ENCODE measurements around the gene MYO7A.

The MYO7A gene

DNA sequence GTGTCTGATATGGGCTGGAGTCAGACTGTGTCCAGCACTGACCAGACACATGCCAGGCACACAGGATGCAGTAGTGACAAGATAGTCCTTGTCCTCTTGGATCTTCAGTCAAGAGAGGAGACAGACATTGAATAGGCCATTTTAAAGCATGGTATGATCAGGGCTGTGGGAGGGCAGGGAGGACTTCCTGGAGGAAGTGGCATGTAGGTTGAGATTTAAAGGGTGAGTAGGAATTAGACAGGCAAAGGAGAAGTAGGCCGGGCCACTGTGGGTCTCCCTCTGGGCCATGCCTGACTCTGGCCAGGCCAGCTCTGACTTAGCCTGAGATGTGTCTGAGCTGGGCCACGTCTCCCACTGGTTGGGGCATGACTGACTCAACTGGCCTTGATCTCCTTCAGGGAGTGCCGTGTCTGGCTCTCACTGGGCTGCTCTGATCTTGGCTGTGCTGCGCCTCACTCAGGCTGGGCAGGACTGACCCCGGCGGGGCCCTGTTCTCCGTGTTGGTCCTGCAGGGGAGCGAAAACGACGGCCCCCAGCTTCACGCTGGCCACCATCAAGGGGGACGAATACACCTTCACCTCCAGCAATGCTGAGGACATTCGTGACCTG, 71.2 kb downstream of the MYO7A start:
- DNase-seq (ENCODE audit: low read depth in 2 of 3, low spot score in 1 of 3): no peak

GRCh38 chr11:77200351-77201268, 72.6 kb downstream of the MYO7A start:
- no peak for DNase-seq (ENCODE audit: low read depth in 2 of 3, low spot score in 1 of 3)

DNA sequence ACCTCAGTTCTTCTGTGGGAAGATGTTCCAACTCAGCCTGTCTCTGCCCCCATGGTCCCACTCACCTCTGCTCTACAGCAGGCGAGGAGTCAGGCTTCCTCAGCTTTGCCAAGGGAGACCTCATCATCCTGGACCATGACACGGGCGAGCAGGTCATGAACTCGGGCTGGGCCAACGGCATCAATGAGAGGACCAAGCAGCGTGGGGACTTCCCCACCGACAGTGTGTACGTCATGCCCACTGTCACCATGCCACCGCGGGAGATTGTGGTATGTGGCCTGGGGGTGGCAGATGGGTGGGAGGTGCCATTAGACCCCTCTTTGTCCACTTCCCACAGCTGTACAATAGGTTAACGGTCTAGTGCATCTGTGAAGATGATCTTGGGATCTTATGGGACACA, 73.3 kb downstream of the MYO7A start:
- no peak for DNase-seq (ENCODE audit: low read depth in 2 of 3, low spot score in 1 of 3)

GRCh38 chr11:77201991-77202841, 74.2 kb downstream of the MYO7A start:
- DNase-seq (ENCODE audit: low read depth in 2 of 3, low spot score in 1 of 3): no peak

DNA sequence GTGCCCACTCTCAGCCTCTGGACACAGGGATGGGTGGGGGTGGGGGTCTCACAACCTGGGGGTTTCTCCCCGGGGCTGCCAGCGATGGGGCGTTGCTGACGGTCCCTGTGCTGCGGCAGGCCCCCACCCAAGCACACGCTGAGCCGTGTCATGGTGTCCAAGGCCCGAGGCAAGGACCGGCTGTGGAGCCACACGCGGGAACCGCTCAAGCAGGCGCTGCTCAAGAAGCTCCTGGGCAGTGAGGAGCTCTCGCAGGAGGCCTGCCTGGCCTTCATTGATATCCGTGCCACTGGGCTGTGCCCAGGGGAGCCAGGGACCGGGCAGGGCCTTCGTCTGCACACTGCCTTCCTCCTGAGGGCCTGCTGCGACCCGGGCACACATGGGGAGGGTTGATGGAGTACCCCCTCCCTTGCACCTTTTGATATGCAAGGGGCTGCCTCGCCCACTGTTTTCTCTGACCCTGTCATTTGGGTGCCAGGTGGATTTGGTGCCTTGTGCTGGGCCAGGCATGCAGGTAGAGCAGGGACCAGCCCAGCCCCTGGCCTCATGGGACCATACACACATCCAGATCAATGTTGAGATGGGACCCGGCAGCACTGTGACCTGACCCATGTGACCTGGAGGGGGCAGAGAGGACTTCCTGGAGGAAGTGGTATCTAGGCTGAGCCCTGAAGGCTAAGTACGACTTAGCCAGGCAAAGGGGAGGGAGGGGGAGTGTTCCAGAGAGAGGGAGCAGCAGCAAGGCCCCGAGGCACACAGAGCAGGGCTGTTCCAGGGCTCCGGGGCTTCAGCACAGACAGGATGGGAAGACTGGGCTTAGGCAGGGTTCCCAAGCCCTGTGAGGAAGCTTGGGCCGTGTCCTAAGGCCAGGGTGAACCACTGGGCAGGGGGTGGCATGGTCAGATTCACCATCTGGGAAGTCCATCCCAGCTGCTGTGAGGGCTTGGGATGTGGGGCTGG, 75.2 kb downstream of the MYO7A start:
- DNase-seq (ENCODE audit: low read depth in 2 of 3, low spot score in 1 of 3): no peak

- DNase-seq (ENCODE audit: low read depth in 2 of 3, low spot score in 1 of 3): no peak
Measured at GRCh38 chr11:77203901-77204753, 76.1 kb downstream of the MYO7A start.

DNA sequence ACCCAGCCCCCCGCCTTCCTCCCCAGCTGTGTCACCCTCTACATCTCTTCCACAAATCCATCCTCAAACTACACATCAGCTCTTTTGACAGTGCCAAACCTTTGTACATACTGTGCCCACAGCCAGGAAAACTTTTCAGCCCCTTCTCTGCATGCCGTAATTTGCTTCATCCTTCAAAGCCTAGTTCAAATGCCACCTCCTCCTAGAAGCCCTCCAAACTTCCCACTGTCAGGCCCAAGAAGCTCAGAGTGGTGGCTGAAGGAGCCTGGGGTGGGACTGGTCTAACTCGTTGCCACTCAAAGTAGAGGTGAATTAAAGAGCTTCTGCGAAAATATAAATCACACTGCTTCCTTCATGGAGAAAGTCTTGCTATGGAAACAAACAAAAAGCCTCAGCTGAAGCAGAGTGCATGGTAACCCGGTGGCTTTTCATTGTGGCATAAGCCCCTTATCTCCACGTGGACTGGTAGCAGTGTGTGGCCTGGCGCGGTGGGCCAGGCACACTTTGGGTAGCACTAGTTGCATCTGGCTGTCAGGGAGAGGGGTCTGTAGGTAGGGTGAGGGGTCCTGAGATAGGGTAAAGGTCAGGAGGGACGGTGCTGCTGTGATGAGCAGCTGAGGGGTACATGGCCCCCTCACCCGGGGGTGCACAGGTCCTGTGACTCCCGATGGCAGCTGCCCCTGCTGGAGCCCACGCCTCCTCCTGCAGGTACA, 76.9 kb downstream of the MYO7A start:
- no peak for DNase-seq (ENCODE audit: low read depth in 2 of 3, low spot score in 1 of 3)

- DNase-seq (ENCODE audit: low read depth in 2 of 3, low spot score in 1 of 3): no peak
Measured at GRCh38 chr11:77205467-77206263, 77.6 kb downstream of the MYO7A start.

- no peak for DNase-seq (ENCODE audit: low read depth in 2 of 3, low spot score in 1 of 3)
Measured at GRCh38 chr11:77206264-77207018, 78.4 kb downstream of the MYO7A start.

GRCh38 chr11:77207019-77207485, 79.0 kb downstream of the MYO7A start:
- DNase-seq (ENCODE audit: low read depth in 2 of 3, low spot score in 1 of 3): no peak

DNA sequence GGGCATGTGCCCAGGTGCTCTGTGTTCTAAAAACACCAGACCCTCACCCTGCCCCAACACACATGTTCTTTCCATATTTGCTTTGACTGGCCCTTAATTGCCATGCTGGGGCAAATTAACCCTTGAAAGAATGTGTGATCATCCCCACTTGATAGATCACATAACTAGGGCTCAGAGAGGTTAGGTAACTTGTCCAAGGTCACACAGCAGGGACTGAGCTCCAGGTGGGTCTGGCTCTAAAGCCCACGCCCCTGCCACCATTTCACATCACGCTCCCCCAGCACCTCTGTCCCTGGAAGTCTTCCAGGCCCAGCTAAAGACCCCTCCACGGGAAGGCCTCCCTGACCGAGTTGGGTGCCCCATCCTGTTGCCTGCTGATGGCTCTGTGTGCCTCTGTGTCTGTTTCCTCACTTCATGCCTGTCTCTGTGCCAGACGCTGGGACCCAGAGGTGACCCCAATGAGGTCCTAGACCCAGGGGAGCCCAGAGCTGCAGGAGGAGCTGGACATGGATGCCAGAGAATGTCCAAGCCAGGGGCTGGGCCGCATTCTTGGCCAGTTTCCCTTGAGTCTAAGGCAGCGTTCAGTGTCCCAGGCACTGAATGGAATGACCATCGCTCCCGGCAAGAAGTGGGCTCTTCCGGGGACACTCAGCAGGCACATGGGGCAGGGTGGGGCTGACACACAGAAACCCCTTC, 79.7 kb downstream of the MYO7A start:
- DNase-seq (ENCODE audit: low read depth in 2 of 3, low spot score in 1 of 3): no peak

DNA sequence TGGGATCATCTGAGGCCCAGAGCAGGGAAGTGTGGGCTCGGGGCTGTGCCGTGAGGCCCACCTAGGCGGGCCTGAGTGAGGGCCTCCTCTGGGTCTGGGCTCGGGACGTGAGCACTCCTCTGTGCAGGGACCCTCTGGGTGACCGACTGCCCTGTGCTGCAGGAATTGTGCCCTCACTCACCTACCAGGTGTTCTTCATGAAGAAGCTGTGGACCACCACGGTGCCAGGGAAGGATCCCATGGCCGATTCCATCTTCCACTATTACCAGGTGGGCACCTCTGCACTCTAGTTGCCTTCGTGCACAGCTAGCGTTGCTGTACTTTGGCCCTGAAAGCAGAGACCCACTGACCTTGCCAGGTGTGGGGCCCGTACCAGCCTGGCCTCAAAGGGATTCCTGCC, 80.5 kb downstream of the MYO7A start:
- no peak for DNase-seq (ENCODE audit: low read depth in 2 of 3, low spot score in 1 of 3)

GRCh38 chr11:77209663-77210062, 81.6 kb downstream of the MYO7A start:
- no peak for DNase-seq (ENCODE audit: low read depth in 2 of 3, low spot score in 1 of 3)

- no peak for DNase-seq (ENCODE audit: low read depth in 2 of 3, low spot score in 1 of 3)
Measured at GRCh38 chr11:77211040-77211451, 83.0 kb downstream of the MYO7A start.

GRCh38 chr11:77211594-77212251, 83.7 kb downstream of the MYO7A start:
- DNase-seq (ENCODE audit: low read depth in 2 of 3, low spot score in 1 of 3): no peak

DNA sequence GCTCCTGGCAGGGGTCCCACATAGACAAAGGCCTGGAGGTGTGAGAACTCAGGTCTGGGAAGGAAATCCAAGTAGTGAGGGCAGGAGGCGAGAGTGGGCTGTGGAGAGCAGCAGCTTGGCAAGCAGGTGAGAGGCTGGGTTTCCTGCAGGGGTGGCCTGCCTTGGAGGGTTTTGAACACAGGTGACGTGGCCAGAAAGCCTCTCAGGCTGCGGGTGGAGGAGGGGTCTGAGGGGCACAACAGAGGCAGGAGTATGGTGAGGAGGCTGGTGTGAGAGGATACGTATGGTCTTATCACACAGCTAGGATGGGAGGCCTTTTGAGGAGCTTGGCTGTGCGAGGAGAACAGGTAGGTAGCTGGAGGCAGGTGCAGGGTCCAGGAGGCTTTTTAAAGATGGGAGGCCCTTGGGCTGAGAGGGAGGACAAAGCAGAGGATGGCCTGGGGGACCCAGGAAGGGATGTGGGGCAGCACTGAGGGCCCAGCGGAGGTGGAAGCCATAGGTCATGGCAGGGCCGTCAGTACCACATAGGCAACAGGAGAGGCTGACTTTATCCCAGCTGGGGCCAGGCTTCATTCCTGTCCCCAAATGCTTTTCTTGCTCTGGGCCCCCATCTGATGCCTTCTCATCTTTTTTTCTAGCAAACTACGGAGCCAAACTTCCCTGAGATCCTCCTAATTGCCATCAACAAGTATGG, 84.4 kb downstream of the MYO7A start:
- no peak for DNase-seq (ENCODE audit: low read depth in 2 of 3, low spot score in 1 of 3)

All from stimulated activated CD4-positive, alpha-beta T cell treated with anti-CD3 and anti-CD28 coated beads, Interleukin-12 subunit alpha, Interleukin-12 subunit beta, amount 100 ng/mL, for 48 hours (primary cell).